Measurements from ENCODE around the gene PTPRD.
A peak's percentile ranks its signal among the peaks of the same experiment; 100 is the strongest.

PTPRD gene

DNA sequence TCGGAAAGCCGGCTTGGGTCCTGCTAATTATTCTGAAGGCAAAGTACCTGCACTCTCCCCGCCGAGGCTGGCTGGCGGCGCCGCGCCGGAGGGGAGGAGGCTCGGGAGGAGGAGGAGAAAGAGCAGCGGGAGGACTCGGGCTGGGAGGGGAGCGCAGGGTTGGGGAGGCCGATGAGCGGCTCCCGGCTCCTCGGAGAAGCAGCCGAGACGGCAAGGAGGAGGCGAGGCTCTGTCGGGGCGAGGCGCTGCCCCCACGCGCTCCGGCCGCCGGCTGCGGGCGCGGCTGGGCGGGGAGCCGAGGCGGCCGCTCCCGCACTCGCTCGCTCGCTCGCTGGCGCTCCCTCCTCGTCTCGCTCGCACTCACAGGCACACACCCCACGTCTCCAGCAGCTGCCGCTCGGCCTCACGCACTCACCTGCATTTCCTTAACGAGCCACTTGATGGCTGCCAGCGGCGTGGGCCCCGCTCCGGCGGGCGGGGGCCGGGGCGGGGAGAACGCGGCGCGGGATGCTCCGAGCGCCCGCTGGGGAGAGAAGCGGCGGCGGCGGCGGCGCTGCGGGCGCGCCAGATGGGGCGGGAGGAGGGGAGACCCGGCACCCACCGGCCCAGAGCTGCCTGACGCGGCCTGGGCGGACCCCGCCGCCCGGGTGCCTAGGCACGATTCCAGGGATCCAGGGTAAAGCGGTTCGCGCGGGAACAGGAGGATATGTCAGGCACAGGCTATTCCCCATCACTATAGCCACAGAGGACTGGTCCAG is at the start of gene PTPRD:
Gene PTPRD, minus strand, starts transcription at position 362 of the 758 bp plus-strand sequence.
- peak; percentile 72 for DNase-seq

- no peak for DNase-seq
Observed at GRCh38 chr9:10661994-10662393, 49.2 kb upstream of the PTPRD start.

DNA sequence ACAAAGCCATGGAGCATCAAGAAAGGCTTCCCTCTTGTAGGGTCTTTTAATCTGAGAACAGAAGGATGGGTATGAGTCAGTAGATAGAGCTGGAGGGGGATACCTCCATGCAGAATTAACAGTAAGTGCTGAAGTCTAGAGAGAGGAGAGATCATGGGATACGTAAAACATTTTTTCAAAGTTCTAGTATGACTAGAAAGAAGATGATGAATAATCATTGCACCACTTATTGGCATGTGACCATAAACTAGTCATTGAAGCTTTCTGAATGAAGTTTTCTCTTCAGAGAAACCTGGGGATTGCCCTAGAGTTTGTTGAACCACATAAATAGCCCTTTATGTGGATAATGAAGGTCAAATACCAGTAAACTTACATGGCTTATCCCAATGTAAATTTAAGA is 48.6 kb upstream of the PTPRD start:
- DNase-seq, result no peak

DNA sequence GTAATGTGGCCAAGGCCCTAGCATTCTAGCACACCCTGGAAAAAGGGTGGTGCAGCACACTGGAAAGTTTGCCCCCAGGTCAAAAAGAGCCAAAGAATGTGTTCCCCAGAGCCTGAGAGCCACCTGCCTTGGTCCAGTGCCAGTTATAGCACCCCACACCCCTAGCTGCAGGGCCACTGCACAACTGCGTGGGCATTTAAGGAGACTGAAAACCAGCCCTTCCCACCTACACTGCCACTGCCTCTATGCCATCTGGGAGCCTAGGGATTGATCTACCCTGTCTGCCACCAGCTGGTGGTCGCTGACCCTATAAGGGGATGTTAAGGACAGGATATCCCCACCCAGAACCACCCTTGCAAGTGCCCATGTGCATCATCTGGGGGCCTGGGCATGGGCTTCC is 38.2 kb upstream of the PTPRD start:
- no peak for DNase-seq

GRCh38 chr9:10649076-10649475 is 36.3 kb upstream of the PTPRD start:
- peak; percentile 76 for DNase-seq

GRCh38 chr9:10633785-10634184 is 21.0 kb upstream of the PTPRD start:
- no peak for DNase-seq

GRCh38 chr9:10614196-10614800 is 1.5 kb upstream of the PTPRD start:
- DNase-seq, result no peak

- no peak for DNase-seq
Observed at GRCh38 chr9:10613419-10613818, 617 bp upstream of the PTPRD start.

GRCh38 chr9:10605388-10605787 is 7.4 kb downstream of the PTPRD start:
- peak; percentile 20 for DNase-seq

DNA sequence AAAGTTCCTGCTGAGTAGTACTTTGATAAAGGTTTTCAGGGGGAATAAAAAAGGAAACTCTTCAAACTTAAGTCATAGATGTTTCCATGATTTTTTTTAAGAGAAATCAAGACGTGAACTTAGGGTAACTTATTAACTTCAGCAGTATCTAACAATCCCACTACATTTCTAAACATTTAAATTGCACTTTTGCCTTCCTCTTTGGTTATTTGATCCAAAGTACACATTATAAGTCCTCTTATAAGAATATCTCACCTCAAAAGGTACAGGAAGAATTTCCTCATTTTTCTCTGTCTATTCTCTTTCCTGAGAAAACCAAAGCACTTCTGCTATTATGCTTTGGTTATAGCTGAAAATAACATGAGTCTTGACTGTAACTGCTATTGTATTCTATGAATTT is 7.9 kb downstream of the PTPRD start:
- DNase-seq, result peak; percentile 20

GRCh38 chr9:10597801-10598200 is 15.0 kb downstream of the PTPRD start:
- no peak for DNase-seq

- no peak for DNase-seq
Observed at GRCh38 chr9:10594482-10594881, 18.3 kb downstream of the PTPRD start.

- no peak for DNase-seq
Observed at GRCh38 chr9:10586407-10586806, 26.4 kb downstream of the PTPRD start.

DNA sequence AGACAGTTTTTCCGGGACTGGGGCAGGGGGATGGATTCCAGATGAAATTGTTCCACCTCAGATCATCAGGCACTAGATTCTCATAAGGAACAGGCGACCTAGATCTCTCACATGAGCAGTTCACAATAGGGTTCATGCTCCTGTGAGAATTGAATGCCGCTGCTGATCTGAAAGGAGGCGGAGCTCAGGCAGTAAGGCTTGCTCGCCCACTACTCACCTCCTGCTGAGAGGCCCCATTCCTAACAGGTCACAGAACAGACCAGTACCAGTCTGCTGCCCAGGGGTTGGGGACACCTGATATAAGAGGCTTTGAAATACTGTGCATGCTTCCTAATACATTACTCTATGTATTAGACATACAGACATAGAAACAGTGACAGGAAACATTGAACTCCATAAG is 41.1 kb downstream of the PTPRD start:
- DNase-seq, result no peak

- peak; percentile 18 for DNase-seq
Observed at GRCh38 chr9:10566848-10567247, 46.0 kb downstream of the PTPRD start.

DNA sequence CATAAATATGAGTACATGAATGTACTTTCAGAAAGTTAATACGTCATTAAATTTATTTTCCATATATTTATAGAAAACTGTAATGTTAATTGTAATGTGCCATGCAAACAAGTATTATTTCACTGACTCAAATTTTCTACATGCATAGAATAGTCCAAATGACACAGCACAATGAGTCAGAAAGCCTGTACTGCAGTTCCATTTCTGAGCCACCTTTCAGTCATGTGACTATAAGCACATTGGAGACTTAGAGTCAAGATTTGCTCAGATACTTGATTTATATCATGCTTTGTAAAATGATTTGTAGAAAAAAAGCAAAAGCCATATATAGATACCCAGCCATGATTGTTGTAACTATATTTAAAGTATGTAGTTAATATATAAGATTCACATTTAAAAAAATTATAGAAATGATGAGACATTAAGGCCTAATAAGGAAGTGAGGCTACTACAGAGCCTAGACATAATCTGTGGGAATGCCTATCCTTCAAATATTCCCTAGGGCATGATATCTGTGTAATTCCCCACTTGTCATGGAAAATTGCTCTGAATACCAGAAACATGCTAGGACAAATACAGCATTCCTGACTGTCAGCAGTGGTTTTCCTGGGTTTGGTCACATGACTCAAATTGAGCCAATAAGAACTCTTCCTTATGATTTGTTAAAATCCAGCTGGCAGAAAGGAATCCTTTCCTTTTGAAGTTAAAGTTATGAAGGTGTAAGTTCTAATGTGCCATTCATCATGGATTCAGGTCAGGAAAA is 50.0 kb downstream of the PTPRD start:
- peak; percentile 0 for DNase-seq

DNA sequence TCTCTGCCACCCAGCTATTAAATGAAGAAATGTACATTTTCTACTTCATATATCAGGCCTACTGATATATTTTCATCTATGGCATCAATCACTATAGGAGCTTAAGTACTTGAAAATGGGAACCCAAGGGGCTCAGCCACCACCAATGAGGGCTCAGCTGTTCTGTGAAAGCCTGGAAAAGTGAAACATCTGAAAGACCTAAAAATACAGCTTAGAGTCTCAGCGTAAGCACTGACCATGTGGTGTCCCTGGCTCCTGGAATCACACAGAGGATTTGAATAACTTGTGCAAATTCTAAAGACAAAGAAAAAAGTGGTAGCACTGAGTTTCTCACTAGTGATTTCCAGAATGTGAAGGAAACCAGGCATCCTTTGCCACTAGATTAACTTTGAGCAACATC is 64.5 kb downstream of the PTPRD start:
- no peak for DNase-seq

- no peak for DNase-seq
Observed at GRCh38 chr9:10538073-10538472, 74.7 kb downstream of the PTPRD start.

DNA sequence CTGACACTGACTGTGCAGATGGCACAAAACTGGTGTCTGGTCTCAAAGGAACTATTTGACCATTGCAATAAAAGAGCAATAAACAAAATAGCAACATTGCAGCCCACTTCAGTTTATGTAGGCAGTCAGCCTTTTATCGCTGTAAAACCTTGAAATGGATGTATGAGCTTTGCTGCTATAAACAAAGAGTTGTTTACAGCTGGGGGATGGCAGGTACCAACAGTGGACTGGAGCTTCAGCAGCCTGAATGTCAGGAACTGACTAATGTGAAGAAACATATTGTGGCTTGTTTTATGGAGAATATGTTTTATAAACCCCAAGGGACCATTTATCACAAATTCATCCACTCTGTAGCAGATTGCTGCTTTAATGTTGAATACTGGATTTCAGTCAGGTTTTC is 78.0 kb downstream of the PTPRD start:
- no peak for DNase-seq

DNA sequence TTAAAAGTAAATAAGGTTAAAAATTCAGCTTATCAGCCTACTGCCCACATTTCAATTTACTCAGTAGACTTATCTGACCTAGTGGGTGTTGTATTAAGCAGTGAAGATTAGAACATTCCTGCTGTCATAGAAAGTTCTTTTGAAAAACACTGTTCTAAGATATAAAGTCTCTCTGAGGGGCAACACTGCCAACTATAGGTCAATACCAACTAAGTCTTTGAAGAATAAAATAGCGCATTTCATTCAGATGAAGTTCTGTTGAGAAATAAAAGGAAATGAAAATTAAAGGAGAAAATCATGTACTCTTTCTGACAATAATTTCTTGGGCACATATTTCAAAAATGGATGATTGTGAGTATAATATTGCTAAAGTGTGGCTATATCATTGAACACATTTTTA is 86.8 kb downstream of the PTPRD start:
- DNase-seq, result no peak

GRCh38 chr9:10523164-10523563 is 89.6 kb downstream of the PTPRD start:
- DNase-seq, result no peak

GRCh38 chr9:10512144-10512543 is 100.7 kb downstream of the PTPRD start:
- no peak for DNase-seq

DNA sequence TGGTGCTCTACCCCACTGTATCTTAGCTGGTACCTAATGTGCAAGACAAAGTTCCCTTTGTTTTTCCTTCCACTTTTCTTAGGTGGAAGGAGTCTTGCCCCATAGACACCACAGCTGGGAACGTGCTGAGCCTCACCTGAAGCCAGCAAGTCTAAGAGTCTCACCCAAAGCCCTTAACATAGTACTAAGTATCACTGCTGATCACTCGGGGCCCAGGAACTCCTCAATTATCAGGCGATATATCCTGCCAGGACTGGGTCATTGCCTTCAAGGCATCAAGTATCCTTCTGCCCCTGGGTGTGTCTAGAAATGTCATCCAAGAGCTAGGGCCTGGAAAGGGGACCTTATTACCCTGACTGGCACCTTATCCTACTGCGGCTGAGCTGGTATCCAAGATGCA is 123.9 kb downstream of the PTPRD start:
- DNase-seq, result no peak

DNA sequence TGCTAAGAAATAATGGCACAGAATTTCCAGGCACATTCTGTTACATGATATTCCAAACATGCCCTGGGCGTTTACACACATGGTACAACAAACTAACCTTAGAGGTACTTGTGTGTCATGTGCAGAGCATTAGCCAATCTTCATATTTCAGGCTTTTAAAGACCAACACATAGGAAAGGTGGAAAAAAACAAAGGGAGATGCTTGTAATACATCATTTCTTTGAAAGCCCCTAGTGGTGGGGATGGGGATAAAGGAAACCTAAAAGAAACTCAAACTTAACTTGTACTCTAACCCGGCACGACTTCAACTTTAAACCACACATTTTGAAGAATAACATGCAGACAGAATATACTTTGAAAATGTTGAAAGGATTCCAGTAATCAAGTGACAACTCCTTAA is 133.6 kb downstream of the PTPRD start:
- peak; percentile 27 for DNase-seq
